Measurements from ENCODE around the gene ZFAND6.
"Not testable (repeated sequence)": the region's sequence is repeated elsewhere in the genome, so short reads cannot be mapped to it uniquely, and the experiment has no call there.

ZFAND6 gene

DNA sequence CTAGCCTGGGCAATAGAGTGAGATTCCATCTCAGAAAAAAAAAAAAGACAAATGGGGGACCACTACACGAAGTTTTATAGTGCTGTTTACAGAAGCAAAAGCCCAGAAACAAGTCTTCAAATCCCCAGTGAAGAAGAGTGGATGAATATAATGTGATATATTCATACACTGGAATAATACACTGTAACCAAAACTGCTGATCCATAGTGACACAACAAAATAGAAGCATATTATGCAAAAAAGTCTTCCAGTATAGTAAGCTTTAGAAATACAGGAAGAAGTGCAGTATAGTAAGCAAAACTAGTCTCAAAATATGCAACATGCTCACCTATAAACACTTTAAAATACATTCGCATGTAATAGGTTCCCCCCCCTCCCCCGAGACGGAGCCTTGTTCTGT is 81.4 kb downstream of the ZFAND6 start:
- in situ Hi-C loops (cut with MboI; ENCODE audit: low sequenced_read_pairs): no loop called here

GRCh38 chr15:80141916-80142598 is 82.6 kb downstream of the ZFAND6 start:
- in situ Hi-C loops (cut with MboI; ENCODE audit: low sequenced_read_pairs): no loop called here

GRCh38 chr15:80142646-80143045 is 83.2 kb downstream of the ZFAND6 start:
- in situ Hi-C loops (cut with MboI; ENCODE audit: low sequenced_read_pairs): no loop called here

DNA sequence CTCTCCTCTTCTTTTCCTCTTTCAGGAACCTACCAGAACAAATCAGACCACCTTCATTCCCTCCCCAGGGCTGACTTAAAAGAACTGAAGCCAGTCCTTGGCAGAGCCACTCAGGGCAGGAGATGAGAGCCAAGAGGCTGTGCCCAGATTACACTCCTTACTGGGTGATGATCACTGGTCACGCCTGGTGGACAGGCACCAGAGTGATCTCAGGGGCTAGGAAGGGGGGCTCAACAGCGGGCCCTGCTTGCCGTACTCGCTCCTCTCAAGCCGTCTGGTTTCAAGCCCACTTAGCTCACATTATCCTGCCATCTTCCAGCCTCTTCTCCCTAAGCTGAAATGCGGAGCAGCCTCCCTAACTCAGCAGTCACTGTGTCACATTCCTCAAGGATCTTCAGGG is 91.7 kb downstream of the ZFAND6 start:
- in situ Hi-C loops (cut with MboI; ENCODE audit: low sequenced_read_pairs): no loop called here

- in situ Hi-C loops (cut with MboI; ENCODE audit: low sequenced_read_pairs): no loop called here
Observed at GRCh38 chr15:80151576-80151975, 92.1 kb downstream of the ZFAND6 start.

DNA sequence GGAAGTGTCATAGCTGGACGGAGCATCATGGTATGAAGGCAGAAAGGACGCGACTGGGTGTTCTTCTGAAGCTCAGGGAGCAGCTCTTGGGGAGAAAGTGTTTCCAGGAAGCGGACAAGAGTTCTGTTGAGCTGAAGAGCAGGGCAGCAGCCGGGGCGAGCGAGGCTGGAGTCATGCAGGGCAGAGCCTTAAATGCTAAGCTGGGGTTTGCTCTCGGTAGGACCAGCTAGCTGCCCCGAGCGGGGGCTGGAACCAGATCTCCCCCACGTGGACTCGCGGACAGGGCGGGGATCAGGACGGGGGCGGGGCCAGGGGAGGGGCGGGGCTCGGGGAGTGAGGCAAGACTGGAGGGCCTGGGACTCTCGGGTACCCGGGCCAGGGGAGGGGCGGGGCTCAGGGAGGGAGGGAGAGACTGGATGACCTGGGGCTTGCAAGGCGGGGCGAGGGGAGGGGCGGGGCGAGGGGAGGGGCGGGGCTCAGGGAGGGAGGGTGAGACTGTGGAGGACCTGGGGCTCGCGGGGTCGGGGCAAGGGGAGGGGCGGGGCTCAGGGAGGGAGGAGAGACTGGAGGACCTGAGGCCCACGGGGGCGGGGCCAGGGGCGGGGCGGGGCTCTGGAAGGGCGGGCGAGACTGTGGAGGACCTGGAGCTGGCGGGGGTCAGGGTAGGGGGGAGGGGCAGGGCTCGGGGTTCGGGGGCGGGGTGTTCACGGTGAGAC is 92.9 kb downstream of the ZFAND6 start:
- in situ Hi-C loops (cut with MboI; ENCODE audit: low sequenced_read_pairs): no loop called here

- in situ Hi-C loops (cut with MboI; ENCODE audit: low sequenced_read_pairs): no loop called here
Observed at GRCh38 chr15:80152896-80153876, 93.7 kb downstream of the ZFAND6 start, which contains the start of gene FAH. FAH (plus strand) TSS chr15:80152999; CDS start chr15:80153055, 56 bp downstream.

DNA sequence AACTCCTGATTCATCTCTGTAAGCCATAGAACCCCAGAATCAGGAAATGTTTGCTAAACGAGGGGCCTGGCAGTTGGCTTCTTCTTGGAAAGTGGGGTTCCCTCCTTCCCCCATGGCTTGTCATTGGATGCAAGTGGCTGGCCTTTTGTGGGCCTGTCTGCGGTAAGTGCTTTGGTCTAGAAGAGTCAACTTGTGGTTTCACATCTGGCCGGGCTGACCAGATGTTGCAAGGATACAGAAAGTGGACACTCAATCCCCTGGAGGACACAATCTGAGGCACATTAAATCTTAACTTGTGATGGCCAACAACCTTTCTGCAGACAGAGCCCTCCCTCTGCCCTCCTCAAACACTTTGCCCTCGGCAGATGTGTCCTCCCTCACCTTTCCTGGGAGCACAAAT is 94.4 kb downstream of the ZFAND6 start:
- in situ Hi-C loops (cut with MboI; ENCODE audit: low sequenced_read_pairs): no loop called here

DNA sequence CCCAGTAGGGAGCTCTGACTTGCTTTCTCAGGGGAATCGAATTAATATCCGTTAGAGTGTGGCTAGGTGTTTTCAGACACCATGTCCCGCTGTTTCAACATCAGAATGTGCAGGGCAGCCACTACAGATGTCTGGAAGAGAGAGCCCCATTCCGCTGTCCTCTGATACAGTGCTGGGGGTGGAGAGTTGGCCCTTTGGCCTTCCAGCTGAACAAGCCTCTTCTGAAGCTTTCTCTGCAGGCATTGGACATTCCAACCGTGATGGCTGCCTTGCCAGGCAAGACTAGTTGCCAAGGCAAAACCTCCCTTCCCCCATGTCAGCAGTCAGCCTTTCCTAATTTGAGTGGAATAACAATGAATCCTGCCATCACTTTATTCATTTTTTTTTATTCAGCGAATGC is 94.9 kb downstream of the ZFAND6 start:
- in situ Hi-C loops (cut with MboI; ENCODE audit: low sequenced_read_pairs): no loop called here

- in situ Hi-C loops (cut with MboI; ENCODE audit: low sequenced_read_pairs): no loop called here
Observed at GRCh38 chr15:80155001-80155377, 95.5 kb downstream of the ZFAND6 start.

DNA sequence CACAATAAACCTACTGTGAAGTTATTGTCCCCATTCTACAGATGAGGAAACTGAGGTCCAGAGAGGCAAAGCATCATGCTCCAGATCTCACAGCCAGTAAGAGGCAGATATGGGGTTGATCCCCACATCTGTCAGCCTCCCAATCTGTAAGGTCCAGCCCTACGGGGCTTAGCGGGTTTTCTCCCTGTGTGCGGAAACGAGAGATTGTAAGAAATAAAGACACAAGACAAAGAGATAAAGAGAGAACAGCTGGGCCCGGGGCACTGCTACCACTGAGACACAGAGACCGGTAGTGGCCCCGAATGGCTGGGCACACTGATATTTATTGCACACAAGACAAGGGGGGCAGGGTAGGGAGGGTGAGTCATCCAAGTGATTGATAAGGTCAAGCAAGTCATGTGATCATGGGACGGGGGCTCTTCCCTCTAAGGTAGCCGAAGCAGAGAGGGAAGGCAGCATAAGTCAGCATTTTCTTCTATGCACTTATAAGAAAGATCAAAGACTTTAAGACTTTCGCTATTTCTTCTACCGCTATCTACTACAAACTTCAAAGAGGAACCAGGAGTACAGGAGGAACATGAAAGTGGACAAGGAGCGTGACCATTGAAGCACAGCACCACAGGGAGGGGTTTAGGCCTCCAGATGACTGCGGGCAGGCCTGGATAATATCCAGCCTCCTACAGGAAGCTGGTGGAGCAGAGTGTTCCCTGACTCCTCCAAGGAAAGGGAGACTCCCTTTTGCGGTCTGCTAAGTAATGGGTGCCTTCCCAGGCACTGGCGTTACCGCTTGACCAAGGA is 96.1 kb downstream of the ZFAND6 start:
- in situ Hi-C loops (cut with MboI; ENCODE audit: low sequenced_read_pairs): not testable (repeated sequence)

- in situ Hi-C loops (cut with MboI; ENCODE audit: low sequenced_read_pairs): no loop called here
Observed at GRCh38 chr15:80156176-80156720, 96.8 kb downstream of the ZFAND6 start.

DNA sequence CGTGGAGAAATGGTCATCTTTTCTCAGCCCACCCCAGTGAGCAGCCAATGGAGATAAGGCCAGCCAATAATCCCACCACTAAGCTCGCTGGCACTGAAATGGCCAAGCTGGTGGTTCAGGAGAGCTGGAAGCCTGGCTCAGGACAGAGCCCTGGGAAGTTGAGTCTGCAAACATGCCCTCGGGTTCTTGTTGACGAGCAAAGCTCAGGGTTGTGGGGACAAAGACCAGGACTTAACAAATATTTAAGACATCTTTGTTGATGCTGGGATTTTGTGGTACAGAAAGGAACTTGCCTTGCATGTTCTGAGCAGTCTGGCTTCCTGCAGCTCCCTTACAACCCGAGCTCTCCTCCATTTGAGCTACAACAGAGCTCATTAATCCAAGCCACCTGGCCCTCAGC is 97.7 kb downstream of the ZFAND6 start:
- in situ Hi-C loops (cut with MboI; ENCODE audit: low sequenced_read_pairs): no loop called here

DNA sequence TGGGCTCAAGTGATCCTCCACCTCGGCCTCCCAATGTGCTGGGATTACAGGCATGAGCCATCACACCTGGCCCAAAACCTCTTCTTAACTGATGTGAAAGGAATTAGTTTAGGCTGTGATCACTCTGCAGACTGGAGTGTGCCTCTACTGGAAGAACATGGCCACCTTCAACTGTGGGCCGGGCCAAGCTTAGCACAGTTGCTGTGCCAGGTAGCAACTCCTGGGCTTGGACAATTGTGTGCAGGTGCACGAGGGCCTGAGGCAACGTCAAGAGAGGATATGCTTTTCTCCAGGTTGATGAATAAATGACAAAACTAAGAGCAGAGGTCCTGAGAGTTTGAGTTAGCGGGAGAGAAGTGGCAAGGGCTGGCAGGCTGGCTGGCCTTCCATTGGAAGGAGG is 99.8 kb downstream of the ZFAND6 start:
- in situ Hi-C loops (cut with MboI; ENCODE audit: low sequenced_read_pairs): no loop called here

- in situ Hi-C loops (cut with MboI; ENCODE audit: low sequenced_read_pairs): no loop called here
Observed at GRCh38 chr15:80159811-80160569, 100.5 kb downstream of the ZFAND6 start.

GRCh38 chr15:80160570-80161156 is 101.2 kb downstream of the ZFAND6 start:
- in situ Hi-C loops (cut with MboI; ENCODE audit: low sequenced_read_pairs): no loop called here

GRCh38 chr15:80161468-80162016 is 102.1 kb downstream of the ZFAND6 start:
- in situ Hi-C loops (cut with MboI; ENCODE audit: low sequenced_read_pairs): no loop called here

DNA sequence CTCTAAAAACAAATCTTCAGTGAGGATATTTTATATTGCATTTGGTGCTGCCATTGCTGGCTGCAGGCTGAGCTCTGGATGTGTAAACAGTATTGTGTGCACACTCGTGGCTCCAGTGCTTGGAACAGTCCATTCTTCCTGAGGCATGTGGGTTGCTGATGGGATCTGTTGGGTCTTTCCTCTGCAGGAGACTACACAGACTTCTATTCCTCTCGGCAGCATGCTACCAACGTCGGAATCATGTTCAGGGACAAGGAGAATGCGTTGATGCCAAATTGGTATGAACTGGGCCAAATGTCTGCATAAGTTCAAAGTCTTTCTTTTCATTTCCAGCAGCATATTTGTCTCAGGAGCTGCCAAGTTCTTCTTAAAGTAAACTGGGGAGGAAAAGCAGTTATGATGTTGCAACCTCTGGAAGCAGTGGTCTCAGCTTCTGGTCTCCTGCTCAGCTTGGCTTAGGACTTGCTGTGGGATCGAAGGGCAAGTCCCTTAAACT is 102.6 kb downstream of the ZFAND6 start:
- in situ Hi-C loops (cut with MboI; ENCODE audit: low sequenced_read_pairs): no loop called here

GRCh38 chr15:80163217-80163616 is 103.7 kb downstream of the ZFAND6 start:
- in situ Hi-C loops (cut with MboI; ENCODE audit: low sequenced_read_pairs): no loop called here
